Natural killer cell (primary cell): Measurements from ENCODE around the gene AREG. TPM values are rescaled to one million over a fixed set of nuclear protein-coding genes. Genes with fewer than 3 reads are reported as not detected.

Source experiments
- ATAC-seq, 3 donors: fragments of 150-1000 bp in 2 of 3; fragments of 200-7000 bp in 1 of 3; cut with Tn5 transposase; 1 replicate in 1 of 3; 2 replicates in 2 of 3; pipeline ENCODE4 v1.10.0; 2021; ENCODE audit warnings: mild to moderate bottlenecking in 2 of 3, moderate library complexity in 2 of 3
- DNase-seq, 2 donors: peaks; one replicate each; pipeline versions ENCODE4 v3.0.0 to v3.0.0-alpha.2; 2013 to 2021; ENCODE audit warnings: mixed read lengths in 1 of 2
- H3K27ac ChIP-seq: one replicate; pipeline ENCODE4 v1.5.1; 2013; ENCODE audit warnings: mild to moderate bottlenecking, low read length
- H3K27me3 ChIP-seq: one replicate; pipeline ENCODE4 v1.6.1; 2013; ENCODE audit warnings: low read length; ENCODE audit not compliant: control insufficient read depth, insufficient read depth
- H3K36me3 ChIP-seq: one replicate; pipeline ENCODE4 v1.6.1; 2013; ENCODE audit warnings: low read length; ENCODE audit not compliant: control insufficient read depth, insufficient read depth
- H3K4me1 ChIP-seq: one replicate; pipeline ENCODE4 v1.6.1; 2013; ENCODE audit warnings: low read length; ENCODE audit not compliant: control insufficient read depth, insufficient read depth
- H3K4me3 ChIP-seq: one replicate; pipeline ENCODE4 v1.5.1; 2013; ENCODE audit warnings: low read length
- H3K9me3 ChIP-seq: one replicate; pipeline ENCODE4 v1.6.1; 2013; ENCODE audit warnings: low read length; ENCODE audit not compliant: control insufficient read depth, insufficient read depth
- H3K27ac Mint-ChIP-seq, 2 donors: one replicate each; pipeline ENCODE4 v1.8.0; 2022; ENCODE audit warnings: mild to moderate bottlenecking in 2 of 2, mixed read lengths in 2 of 2, moderate library complexity in 1 of 2
- H3K27me3 Mint-ChIP-seq, 2 donors: one replicate each; pipeline ENCODE4 v1.8.0; 2022; ENCODE audit warnings: low read depth in 2 of 2, mixed read lengths in 2 of 2
- H3K36me3 Mint-ChIP-seq: one replicate; pipeline ENCODE4 v1.8.0; 2022; ENCODE audit warnings: mixed read lengths
- H3K4me1 Mint-ChIP-seq, 2 donors: one replicate each; pipeline ENCODE4 v1.8.0; 2022; ENCODE audit warnings: mixed read lengths in 2 of 2
- H3K4me3 Mint-ChIP-seq: one replicate; pipeline ENCODE4 v1.8.0; 2022; ENCODE audit warnings: mild to moderate bottlenecking, moderate library complexity, mixed read lengths
- H3K9me3 Mint-ChIP-seq, 2 donors: one replicate each; pipeline ENCODE4 v1.8.0; 2022; ENCODE audit warnings: mixed read lengths in 2 of 2
- CTCF ChIP-seq: fragments of 200-600 bp; IDR thresholded peaks from one replicate; pipeline ENCODE4 v1.8.0; 2022; ENCODE audit warnings: antibody characterized with exemption
- WGBS: methylation state at CpG from one replicate; pipeline ENCODE4 v1.1.7; 2013; ENCODE audit warnings: missing lambda C conversion rate; ENCODE audit not compliant: insufficient coverage; 5-methylcytosine and 5-hydroxymethylcytosine counted together
- intact Hi-C: fragments of 100-400 bp; cut with micrococcal nuclease; formaldehyde crosslinking; loops from one replicate; pipeline ENCODE4 v1.14.2; 2022
- total RNA-seq, 4 donors: library from RNA; stranded (reverse); fragments of 120-200 nt in 1 of 4; gene quantifications; one replicate each; pipeline versions ENCODE4 v1.2.3 to v1.2.4, GENCODE V29; 2013 to 2022

AREG gene
- total RNA-seq, 3 donors from 2014 or later (not counting 1 experiment from before 2014, with no cell fraction given): 11.3 to 47.2 (median 38.2) TPM

- 98% methylated on average over 4 of the region's 4 CpGs for WGBS
- peaks cover 3% of the 10 kb centered on the region in 2 donors for H3K4me1 Mint-ChIP-seq
- TF ChIP-seq CTCF: no peak
- ATAC-seq (no peak), DNase-seq (peak in 1 of 2 donors; percentile 4)
- no peaks in the 10 kb centered on the region for H3K27me3 Mint-ChIP-seq
- no peaks in the 10 kb centered on the region for H3K36me3 Mint-ChIP-seq
- H3K27ac ChIP-seq: no peak overlapping the region
- H3K36me3 ChIP-seq: no peaks in the 10 kb centered on the region
- H3K4me3 ChIP-seq: no peak overlapping the region
- no peaks in the 10 kb centered on the region for H3K27me3 ChIP-seq
- H3K9me3 ChIP-seq: no peaks in the 10 kb centered on the region
- H3K27ac Mint-ChIP-seq: no peak overlapping the region
- intact Hi-C loops: loop anchor here (10.0 kb wide), 1 partner anchor 286 kb away; the partner anchor contains the start of gene MTHFD2L
- peaks cover 4% of the 10 kb centered on the region for H3K4me1 ChIP-seq
- H3K4me3 Mint-ChIP-seq: no peak overlapping the region
- no peaks in the 10 kb centered on the region for H3K9me3 Mint-ChIP-seq
Observed at GRCh38 chr4:74440356-74440755, 4.6 kb upstream of the AREG start.

DNA sequence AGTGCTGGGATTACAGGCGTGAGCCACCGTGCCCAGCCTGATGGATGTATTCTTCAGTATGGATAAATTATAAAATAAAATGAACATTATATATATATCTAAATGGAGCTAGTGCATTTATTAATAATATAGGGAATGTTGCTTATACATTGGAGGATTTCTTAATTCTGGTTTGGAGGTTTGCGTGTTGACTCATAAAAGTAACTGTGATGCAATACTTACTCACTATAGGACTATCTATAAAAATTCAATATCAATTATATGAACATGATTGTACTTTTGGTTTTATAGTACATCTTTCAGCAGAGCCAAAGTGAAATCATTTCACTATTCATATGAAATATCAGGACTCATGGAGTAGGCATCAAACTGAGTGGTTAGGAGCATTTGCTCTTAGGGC lies 3.2 kb upstream of the AREG start:
- TF ChIP-seq CTCF: no peak
- Mint-ChIP-seq H3K27me3 (no peaks in the 10 kb centered on the region), H3K27ac (no peak overlapping the region), H3K36me3 (no peaks in the 10 kb centered on the region), H3K4me3 (no peak overlapping the region), H3K4me1 (peaks cover 6% of the 10 kb centered on the region in 2 donors), H3K9me3 (no peaks in the 10 kb centered on the region)
- WGBS: no CpG with 5 or more reads among the region's 3 CpGs
- H3K27me3 ChIP-seq: no peaks in the 10 kb centered on the region
- no peaks in the 10 kb centered on the region for H3K36me3 ChIP-seq
- ATAC-seq (no peak), DNase-seq (no peak)
- H3K4me3 ChIP-seq: no peak overlapping the region
- peaks cover 7% of the 10 kb centered on the region for H3K4me1 ChIP-seq
- no peaks in the 10 kb centered on the region for H3K9me3 ChIP-seq
- H3K27ac ChIP-seq: no peak overlapping the region
- intact Hi-C loops: loop anchor here (10.0 kb wide), 1 partner anchor 287 kb away; the partner anchor contains the start of gene MTHFD2L

DNA sequence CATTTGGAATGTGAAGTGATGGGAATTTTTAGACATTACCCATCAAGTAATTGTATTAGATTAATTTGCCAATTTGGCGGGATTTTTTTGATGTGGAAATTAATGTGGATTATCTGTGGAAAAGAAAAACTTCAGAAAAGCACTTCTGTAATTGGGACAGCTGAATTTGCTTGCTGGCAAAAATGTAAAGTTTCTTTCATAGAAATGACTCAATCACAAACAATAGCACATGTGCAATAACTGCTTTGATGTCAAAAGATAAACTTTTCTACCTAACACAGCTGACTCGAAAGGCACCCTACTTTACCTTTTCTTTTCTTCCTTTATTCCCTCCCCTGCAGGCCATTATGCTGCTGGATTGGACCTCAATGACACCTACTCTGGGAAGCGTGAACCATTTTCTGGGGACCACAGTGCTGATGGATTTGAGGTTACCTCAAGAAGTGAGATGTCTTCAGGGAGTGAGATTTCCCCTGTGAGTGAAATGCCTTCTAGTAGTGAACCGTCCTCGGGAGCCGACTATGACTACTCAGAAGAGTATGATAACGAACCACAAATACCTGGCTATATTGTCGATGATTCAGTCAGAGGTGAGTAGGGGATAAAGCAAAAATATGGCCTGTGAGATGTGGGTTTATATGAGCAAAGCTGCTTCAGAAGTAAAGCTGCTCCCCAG lies 1.4 kb downstream of the AREG start:
- intact Hi-C loops: loop anchor here (10.0 kb wide), 1 partner anchor 292 kb away; the partner anchor contains the start of gene MTHFD2L
- no peaks in the 10 kb centered on the region for H3K27me3 ChIP-seq
- no peaks in the 10 kb centered on the region for H3K36me3 Mint-ChIP-seq
- no peak for ATAC-seq
- no peak overlapping the region for H3K4me3 ChIP-seq
- TF ChIP-seq CTCF: no peak
- no peak overlapping the region for H3K27ac ChIP-seq
- no peaks in the 10 kb centered on the region for H3K36me3 ChIP-seq
- 96% methylated on average over 8 of the region's 8 CpGs for WGBS
- H3K4me3 Mint-ChIP-seq: no peak overlapping the region
- no peaks in the 10 kb centered on the region for H3K27me3 Mint-ChIP-seq
- H3K9me3 ChIP-seq: no peaks in the 10 kb centered on the region
- H3K9me3 Mint-ChIP-seq: no peaks in the 10 kb centered on the region
- peak in 1 of 2 donors; percentile 2 for DNase-seq
- H3K27ac Mint-ChIP-seq: no peak overlapping the region
- peaks cover 7% of the 10 kb centered on the region for H3K4me1 ChIP-seq
- peaks cover 6 to 16% of the 10 kb centered on the region in 2 donors for H3K4me1 Mint-ChIP-seq
